Upper lobe of left lung (tissue), 4 donors: ENCODE data around the gene SDK1.

ENCODE experiments used
- POLR2A ChIP-seq, 4 donors: fragments of 450-650 bp; IDR thresholded peaks; one replicate each; pipeline ENCODE4 v1.5.1; 2016 to 2017; ENCODE audit warnings: antibody characterized with exemption in 4 of 4, mild to moderate bottlenecking in 2 of 4
- TF ChIP-seq, protein P1 (sequence below), 6 experiments: fragments of 450-650 bp in 4 of 6; fragments of 200-600 bp in 2 of 6; sonication (generic) in 2 of 6; IDR thresholded peaks; one replicate each; pipeline ENCODE4 v1.5.1; 2016 to 2019; ENCODE audit warnings: antibody characterized with exemption in 6 of 6

DNA sequence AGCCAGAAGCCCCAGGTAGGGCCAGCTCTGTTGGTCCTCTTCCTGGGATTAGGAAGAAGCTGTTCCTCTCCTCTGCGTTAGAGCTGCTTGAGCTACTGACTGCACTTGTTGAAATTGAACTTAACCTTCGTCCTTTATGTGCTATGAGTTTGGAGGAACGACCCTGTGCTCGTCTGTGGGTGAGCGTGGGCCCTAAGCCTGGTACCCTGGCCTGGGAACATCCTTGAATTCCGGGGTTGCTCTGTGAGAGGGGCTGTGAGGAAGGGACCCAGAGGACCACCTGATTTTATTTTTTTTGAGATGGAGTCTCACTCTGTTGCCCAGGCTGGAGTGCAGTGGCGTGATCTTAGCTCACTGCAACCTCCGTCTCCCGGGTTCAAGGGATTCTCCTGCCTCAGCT lies 933.8 kb downstream of the SDK1 start:
- TF ChIP-seq POLR2A (IDR thresholded peaks at IDR 0.05): no peak
- TF ChIP-seq, protein P1, sequence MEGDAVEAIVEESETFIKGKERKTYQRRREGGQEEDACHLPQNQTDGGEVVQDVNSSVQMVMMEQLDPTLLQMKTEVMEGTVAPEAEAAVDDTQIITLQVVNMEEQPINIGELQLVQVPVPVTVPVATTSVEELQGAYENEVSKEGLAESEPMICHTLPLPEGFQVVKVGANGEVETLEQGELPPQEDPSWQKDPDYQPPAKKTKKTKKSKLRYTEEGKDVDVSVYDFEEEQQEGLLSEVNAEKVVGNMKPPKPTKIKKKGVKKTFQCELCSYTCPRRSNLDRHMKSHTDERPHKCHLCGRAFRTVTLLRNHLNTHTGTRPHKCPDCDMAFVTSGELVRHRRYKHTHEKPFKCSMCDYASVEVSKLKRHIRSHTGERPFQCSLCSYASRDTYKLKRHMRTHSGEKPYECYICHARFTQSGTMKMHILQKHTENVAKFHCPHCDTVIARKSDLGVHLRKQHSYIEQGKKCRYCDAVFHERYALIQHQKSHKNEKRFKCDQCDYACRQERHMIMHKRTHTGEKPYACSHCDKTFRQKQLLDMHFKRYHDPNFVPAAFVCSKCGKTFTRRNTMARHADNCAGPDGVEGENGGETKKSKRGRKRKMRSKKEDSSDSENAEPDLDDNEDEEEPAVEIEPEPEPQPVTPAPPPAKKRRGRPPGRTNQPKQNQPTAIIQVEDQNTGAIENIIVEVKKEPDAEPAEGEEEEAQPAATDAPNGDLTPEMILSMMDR (IDR thresholded peaks at IDR 0.05): no peak
